HG03045 (cell line): ENCODE measurements around the gene SLC2A2.

Experiments used
- ATAC-seq: cut with Tn5 transposase; IDR thresholded peaks from one replicate; pipeline ENCODE4 v1.9.1; 2021; ENCODE audit warnings: mild to moderate bottlenecking, moderate library complexity; ENCODE audit not compliant: unreplicated experiment

SLC2A2 gene

GRCh38 chr3:171026597-171027293 lies at the start of gene SLC2A2:
TSS of gene SLC2A2 (minus strand) at chr3:171026720. CDS start at chr3:171026670, 50 bp downstream.
- ATAC-seq: no peak

- ATAC-seq: no peak
Measured at GRCh38 chr3:171072432-171072831, 45.9 kb upstream of the SLC2A2 start.

GRCh38 chr3:171068658-171069057 lies 42.1 kb upstream of the SLC2A2 start:
- ATAC-seq: no peak

GRCh38 chr3:171066206-171066605 lies 39.7 kb upstream of the SLC2A2 start:
- no peak for ATAC-seq

- ATAC-seq: no peak
Measured at GRCh38 chr3:171065732-171066131, 39.2 kb upstream of the SLC2A2 start.

DNA sequence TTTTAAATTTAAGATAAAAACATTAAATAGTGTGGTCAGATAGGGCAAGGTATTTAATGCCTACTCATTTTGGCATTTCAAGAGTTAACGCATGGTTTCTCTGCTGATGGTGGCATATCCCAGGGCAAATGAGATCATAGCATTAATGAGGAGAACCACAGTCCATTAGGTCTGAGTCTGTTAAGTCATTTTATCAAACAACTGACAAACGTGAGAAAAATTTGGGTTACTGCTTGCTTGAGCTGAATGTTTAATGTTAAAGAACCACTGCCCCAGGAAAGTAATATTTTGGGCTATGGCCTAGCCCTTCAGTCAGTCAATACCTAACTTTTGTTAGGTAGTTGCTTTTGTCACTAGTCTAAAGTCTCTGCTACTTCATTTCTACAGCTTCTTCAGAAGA lies 37.9 kb upstream of the SLC2A2 start:
- ATAC-seq: no peak

DNA sequence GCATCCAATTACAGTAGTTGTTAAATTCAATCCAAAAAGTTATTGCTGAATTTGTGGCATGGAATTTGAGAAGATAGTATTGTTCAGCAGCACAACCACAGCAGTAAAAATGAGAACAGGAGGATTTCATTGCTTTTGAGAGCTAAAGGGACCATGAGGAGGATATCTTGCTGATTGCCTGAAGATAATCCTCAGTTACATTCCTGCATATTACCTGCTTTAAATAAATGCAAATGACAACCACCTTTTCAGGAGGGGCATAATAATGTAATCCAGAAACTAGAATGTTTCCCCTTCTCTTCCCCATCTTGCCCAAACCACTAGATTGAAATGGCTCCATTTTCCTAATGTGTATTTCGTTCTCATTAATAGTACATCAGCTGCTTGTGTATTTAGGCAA lies 35.2 kb upstream of the SLC2A2 start:
- no peak for ATAC-seq

DNA sequence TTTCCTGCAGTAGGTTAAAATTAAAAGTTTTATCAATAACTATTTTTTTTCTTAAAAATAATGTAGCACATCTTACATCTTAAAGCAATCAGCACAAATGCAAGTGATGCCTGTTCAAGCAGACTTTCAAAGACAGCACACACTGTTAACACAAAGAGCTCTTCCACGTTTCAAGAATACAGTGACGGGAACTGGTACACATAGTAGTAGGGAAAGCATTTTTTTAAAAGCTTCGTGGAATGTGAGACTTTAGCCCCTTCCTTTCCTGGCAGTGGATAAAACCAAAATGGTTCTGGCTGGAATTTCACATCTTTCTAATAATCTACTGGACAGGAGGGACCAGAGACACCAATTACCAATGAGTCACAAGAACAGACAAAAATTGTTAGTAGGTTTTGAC lies 33.5 kb upstream of the SLC2A2 start:
- no peak for ATAC-seq

GRCh38 chr3:171058873-171059603 lies 32.5 kb upstream of the SLC2A2 start:
- ATAC-seq: no peak

DNA sequence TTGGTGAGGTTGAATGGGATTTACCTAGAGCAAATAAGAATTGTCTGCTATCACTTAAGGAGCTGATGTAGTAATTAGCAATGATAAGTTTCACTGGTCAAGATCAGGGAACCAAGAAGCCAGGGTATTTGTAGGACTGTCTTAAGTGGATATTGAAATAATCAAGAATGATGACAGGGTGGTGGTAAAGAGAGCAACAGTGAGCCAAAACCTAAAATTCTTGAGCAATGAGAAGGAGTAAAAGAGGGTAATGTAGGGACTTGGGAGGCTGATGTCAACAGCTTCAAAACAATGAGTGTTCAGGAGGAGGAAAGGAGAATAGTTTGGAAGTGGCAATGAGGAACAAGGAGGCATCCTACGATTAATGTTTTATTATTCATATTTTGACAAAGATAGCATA lies 31.5 kb upstream of the SLC2A2 start:
- no peak for ATAC-seq

DNA sequence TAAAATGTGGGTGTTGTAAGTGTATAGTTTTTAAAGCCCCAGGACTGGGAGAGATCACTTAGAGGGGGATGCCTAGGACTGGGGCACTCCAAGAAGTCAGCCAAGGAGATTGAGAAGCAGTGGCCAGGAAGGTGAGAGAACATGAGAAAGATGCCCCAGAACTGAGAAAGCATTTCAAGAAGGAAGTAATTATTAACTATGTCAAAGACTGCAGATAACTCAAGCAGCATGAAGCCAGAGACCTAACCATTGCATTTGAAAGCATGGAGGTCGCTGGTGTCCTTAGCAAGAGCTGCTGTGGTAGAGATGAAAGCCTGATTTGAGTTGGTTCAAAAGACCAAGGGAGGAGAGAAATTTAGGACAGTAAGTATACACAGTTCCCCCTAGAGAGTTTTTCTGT lies 30.6 kb upstream of the SLC2A2 start:
- ATAC-seq: no peak

- ATAC-seq: no peak
Measured at GRCh38 chr3:171056528-171056927, 30.0 kb upstream of the SLC2A2 start.

DNA sequence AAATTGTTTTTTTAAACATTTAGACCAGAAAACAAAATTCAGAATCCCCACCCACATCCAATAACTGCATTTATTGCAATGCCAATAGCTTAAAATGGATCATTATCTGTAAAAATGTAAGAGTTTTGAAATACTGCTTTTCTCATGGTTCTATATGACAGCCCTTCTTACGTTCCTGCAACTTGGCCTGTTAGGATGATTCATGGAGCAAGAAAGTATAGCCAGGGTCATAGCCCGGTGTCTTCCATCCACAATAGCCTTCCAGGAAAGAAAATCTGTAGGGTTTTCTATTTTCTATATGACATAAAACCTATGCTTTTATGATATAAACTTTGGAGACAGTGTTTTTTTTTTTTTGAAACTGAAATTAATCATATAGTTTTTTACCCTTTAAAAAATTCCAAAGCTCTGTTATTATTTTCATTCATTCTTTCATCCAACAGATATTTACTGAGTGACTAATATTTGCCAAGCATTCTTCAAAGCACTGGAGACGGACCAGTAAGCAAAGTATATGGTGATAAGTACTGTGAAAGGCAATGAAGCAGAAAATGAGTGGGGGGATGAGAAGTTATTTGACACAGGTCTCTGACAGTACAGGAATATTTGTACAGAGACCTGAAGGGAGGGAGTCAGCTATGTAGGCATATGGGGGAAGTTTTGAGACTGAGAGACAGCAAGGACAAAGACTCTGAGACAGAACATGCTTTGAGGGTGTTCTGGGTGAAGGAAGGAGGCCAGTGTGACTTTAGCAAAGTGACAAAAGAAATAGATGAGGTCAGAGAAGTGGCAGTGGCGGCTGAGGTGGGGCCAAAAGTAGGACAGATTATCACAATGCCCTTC lies 29.0 kb upstream of the SLC2A2 start:
- ATAC-seq: no peak

DNA sequence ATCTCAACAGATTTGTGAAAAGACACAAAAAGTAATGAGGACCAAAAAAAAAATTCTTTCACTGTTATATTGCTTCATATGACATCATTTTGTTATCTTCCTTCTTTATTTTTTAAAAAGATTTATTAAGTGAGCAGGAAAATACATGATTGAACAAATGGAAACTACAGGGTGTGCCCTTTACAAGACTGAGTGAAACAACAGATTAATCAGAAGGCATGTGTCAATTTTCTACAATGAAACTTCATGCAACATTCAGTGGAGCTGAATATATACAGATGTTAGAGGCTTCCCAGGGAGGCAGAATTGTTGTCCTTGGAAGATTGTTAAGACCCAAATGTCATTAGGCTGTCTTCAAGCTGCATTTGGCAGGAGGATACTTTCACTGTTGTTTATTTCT lies 28.4 kb upstream of the SLC2A2 start:
- no peak for ATAC-seq

- ATAC-seq: no peak
Measured at GRCh38 chr3:171054231-171054630, 27.7 kb upstream of the SLC2A2 start.

- peak; percentile 82 for ATAC-seq
Measured at GRCh38 chr3:171049861-171050444, 23.4 kb upstream of the SLC2A2 start.

DNA sequence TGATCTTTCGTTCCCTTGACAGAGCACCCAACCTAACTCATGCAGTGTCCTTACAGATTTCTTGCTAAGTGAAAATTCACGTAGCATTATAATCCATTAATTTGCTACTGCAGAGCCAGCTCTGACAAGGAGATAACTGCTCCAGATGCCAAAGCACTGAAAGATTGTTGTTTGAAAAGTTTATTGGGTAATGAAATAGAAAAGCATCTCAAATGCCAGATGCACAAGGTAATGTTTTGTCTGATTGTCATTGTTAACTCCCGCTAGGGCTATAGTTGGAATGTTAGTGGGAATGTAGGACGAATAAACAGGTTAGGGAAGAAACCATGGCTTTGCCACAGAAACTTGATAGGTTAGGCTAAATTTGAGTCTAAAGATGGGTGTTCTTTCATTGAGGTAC lies 20.2 kb upstream of the SLC2A2 start:
- no peak for ATAC-seq

- no peak for ATAC-seq
Measured at GRCh38 chr3:171044835-171045793, 18.6 kb upstream of the SLC2A2 start.

DNA sequence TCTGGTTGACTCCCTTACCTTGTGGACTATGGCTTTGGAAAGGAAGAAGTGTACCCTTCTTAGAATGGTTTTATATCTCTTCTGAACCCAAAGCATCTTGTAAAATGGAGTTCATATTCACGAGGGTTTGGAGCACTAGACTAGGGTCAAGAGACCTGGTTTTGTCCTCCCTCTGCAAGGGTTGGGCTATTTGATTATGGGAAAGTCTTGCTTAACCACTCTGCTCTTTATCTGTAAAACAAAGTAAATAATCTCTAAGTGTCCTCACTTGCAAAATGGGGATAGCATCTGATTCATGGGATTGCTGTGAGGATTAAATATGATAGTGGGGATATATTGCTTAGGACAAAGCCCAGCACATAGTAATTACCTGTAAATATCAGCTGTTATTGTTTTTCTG lies 17.9 kb upstream of the SLC2A2 start:
- no peak for ATAC-seq

DNA sequence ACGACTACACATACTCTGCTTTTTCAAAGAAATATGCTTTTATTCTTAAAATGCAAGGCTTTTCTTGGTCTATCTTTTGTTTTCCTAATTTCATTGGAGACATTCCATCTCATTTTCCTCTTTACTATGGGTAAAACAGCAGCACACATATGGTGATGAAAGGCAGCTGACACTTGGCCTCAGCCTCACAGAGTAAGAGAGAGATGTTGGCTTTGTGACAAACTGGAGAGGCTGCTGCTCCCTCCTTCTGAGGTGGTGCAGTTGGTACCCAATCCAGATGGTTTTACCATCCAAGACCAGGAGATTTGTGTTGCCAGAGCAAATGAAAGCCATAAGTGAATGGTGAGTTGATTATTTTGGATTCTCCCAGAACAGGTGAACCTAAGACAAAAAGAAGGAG lies 13.2 kb upstream of the SLC2A2 start:
- ATAC-seq: no peak
